Mesendoderm (in vitro differentiated cells): ENCODE measurements around the gene RAPGEF6.

Experiments
- DNase-seq: peaks from one replicate; pipeline ENCODE4 v3.0.0; 2013
- H2AK5ac ChIP-seq: 2 replicates; pipeline ENCODE4 v1.6.1; 2013; ENCODE audit warnings: low read length, inconsistent platforms
- H2BK120ac ChIP-seq: 2 replicates; pipeline ENCODE4 v1.6.1; 2013; ENCODE audit warnings: low read depth, mild to moderate bottlenecking, low read length, moderate library complexity, mixed read lengths
- H2BK15ac ChIP-seq: replicated peaks from 2 replicates; pipeline ENCODE4 v1.6.1; 2013; ENCODE audit warnings: low read depth, mild to moderate bottlenecking, moderate library complexity
- H2BK5ac ChIP-seq: 2 replicates; pipeline ENCODE4 v1.6.1; 2013; ENCODE audit warnings: low read length, inconsistent platforms
- H3K18ac ChIP-seq: 2 replicates; pipeline ENCODE4 v1.6.1; 2013; ENCODE audit warnings: mild to moderate bottlenecking, low read length, mixed read lengths
- H3K23ac ChIP-seq: one replicate; pipeline ENCODE4 v1.6.1; 2013; ENCODE audit warnings: low read length
- H3K27ac ChIP-seq: 2 replicates; pipeline ENCODE4 v1.5.1; 2013; ENCODE audit warnings: low read depth, mild to moderate bottlenecking, inconsistent platforms, low read length, moderate library complexity
- H3K27me3 ChIP-seq: 2 replicates; pipeline ENCODE4 v1.6.1; 2013; ENCODE audit warnings: low read length, control low read depth, mild to moderate bottlenecking, inconsistent platforms; ENCODE audit not compliant: insufficient read depth, poor library complexity
- H3K36me3 ChIP-seq: 2 replicates; pipeline ENCODE4 v1.6.1; 2013; ENCODE audit warnings: low read length, inconsistent platforms; ENCODE audit not compliant: control insufficient read depth, insufficient read depth
- H3K4ac ChIP-seq: one replicate; pipeline ENCODE4 v1.6.1; 2013; ENCODE audit warnings: low read depth, mild to moderate bottlenecking, low read length, moderate library complexity
- H3K4me1 ChIP-seq: 2 replicates; pipeline ENCODE4 v1.6.1; 2013; ENCODE audit warnings: low read depth, low read length, inconsistent platforms; ENCODE audit not compliant: control insufficient read depth
- H3K4me2 ChIP-seq: 2 replicates; pipeline ENCODE4 v1.6.1; 2013; ENCODE audit warnings: low read length
- H3K4me3 ChIP-seq: 2 replicates; pipeline ENCODE4 v1.5.1; 2013; ENCODE audit warnings: mild to moderate bottlenecking, low read length
- H3K56ac ChIP-seq: one replicate; pipeline ENCODE4 v1.6.1; 2013; ENCODE audit warnings: low read length
- H3K79me1 ChIP-seq: 2 replicates; pipeline ENCODE4 v1.6.1; 2013; ENCODE audit warnings: low read length, inconsistent platforms
- H3K79me2 ChIP-seq: 2 replicates; pipeline ENCODE4 v1.6.1; 2013; ENCODE audit warnings: mild to moderate bottlenecking, low read length; ENCODE audit not compliant: control insufficient read depth, insufficient read depth
- H3K9ac ChIP-seq: 2 replicates; pipeline ENCODE4 v1.6.1; 2013; ENCODE audit warnings: low read length, inconsistent platforms
- H4K5ac ChIP-seq: one replicate; pipeline ENCODE4 v1.6.1; 2013; ENCODE audit warnings: low read length
- H4K8ac ChIP-seq: one replicate; pipeline ENCODE4 v1.6.1; 2013; ENCODE audit warnings: low read depth, mild to moderate bottlenecking, control low read depth, low read length, moderate library complexity
- WGBS: extraction: QIAGEN DNeasy Blood & Tissue Kit; methylation state at CpG from one replicate; pipeline ENCODE4 v1.1.7; 2013; ENCODE audit warnings: low lambda C conversion rate, missing lambda C conversion rate; ENCODE audit not compliant: insufficient coverage; ENCODE audit errors: extremely low coverage; 5-methylcytosine and 5-hydroxymethylcytosine counted together

RAPGEF6 gene

GRCh38 chr5:131392466-131393095, 242.4 kb downstream of the RAPGEF6 start:
- no CpG with 5 or more reads among the region's 5 CpGs for WGBS

DNA sequence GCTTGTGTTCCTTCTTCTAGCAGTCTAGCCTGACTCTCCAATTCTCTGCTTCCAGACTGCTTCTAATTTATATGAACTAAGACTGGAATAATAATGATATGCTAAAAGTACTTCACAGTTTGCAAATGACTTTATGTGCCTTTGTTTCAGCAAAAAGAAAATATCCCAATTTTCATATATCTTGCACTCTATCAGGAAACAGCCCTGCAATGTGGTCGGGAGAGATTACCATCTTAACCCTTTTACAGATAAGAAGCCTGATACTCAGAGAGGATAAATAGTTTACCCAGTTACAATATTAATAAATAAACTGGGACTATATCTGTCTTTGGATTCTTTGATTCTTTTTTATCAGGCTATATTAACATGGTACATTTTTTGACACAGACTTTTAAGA, 245.2 kb downstream of the RAPGEF6 start:
- no peak for DNase-seq
- Histone ChIP-seq H3K9ac (no peak overlapping the region), H2BK15ac (no peak overlapping the region), H3K4ac (no peak overlapping the region), H2AK5ac (no peak overlapping the region), H3K79me2 (no peaks in the 10 kb centered on the region), H2BK5ac (no peak overlapping the region), H3K27me3 (no peaks in the 10 kb centered on the region), H3K18ac (no peak overlapping the region), H3K4me2 (no peak overlapping the region), H4K8ac (no peak overlapping the region), H3K4me3 (no peak overlapping the region), H4K5ac (no peak overlapping the region), H3K23ac (no peak overlapping the region), H2BK120ac (no peak overlapping the region), H3K27ac (no peak overlapping the region), H3K4me1 (no peaks in the 10 kb centered on the region), H3K56ac (no peak overlapping the region), H3K79me1 (no peaks in the 10 kb centered on the region), H3K36me3 (no peaks in the 10 kb centered on the region)
- no CpG with 5 or more reads among the region's 1 CpG for WGBS

More at GRCh38 chr5:131392466-131393095, 242.4 kb downstream of the RAPGEF6 start:
- Histone ChIP-seq H2AK5ac (no peak overlapping the region), H3K27me3 (no peaks in the 10 kb centered on the region), H4K8ac (no peak overlapping the region), H3K56ac (no peak overlapping the region), H3K18ac (no peak overlapping the region), H2BK120ac (no peak overlapping the region), H3K9ac (no peak overlapping the region), H3K79me2 (no peaks in the 10 kb centered on the region), H3K4ac (no peak overlapping the region), H4K5ac (no peak overlapping the region), H3K27ac (no peak overlapping the region), H2BK15ac (no peak overlapping the region), H3K79me1 (no peaks in the 10 kb centered on the region), H3K23ac (no peak overlapping the region), H2BK5ac (no peak overlapping the region), H3K4me1 (no peaks in the 10 kb centered on the region), H3K36me3 (no peaks in the 10 kb centered on the region), H3K4me3 (no peak overlapping the region), H3K4me2 (no peak overlapping the region)
- no peak for DNase-seq

GRCh38 chr5:131389096-131389868, 245.7 kb downstream of the RAPGEF6 start:
- Histone ChIP-seq H3K79me1 (no peaks in the 10 kb centered on the region), H2BK5ac (no peak overlapping the region), H3K79me2 (no peaks in the 10 kb centered on the region), H3K4ac (no peak overlapping the region), H4K8ac (no peak overlapping the region), H3K56ac (no peak overlapping the region), H2BK15ac (no peak overlapping the region), H2BK120ac (no peak overlapping the region), H3K9ac (no peak overlapping the region), H2AK5ac (no peak overlapping the region), H3K18ac (no peak overlapping the region), H3K27me3 (no peaks in the 10 kb centered on the region), H3K4me3 (no peak overlapping the region), H3K27ac (no peak overlapping the region), H3K4me1 (no peaks in the 10 kb centered on the region), H3K23ac (no peak overlapping the region), H3K4me2 (no peak overlapping the region), H3K36me3 (no peaks in the 10 kb centered on the region), H4K5ac (no peak overlapping the region)
- no CpG with 5 or more reads among the region's 4 CpGs for WGBS
- no peak for DNase-seq

DNA sequence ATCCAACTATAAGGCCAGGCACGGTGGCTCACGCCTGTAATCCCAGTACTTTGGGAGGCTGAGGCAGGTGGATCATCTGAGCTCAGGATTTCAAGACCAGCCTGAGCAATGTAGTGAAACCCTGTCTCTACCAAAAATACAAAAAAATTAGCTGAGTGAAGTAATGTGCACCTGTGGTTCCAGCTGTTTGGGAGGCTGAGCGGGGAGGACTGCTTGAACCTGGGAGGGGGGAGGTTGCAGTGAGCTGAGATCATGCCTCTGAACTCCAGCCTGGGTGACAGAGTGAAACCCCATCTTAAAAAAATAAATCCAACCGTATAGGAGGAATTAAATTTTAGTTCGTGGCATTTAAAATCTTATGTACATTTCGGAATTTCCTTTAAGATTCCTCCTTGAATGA, 247.8 kb downstream of the RAPGEF6 start:
- Histone ChIP-seq H4K8ac (no peak overlapping the region), H3K36me3 (no peaks in the 10 kb centered on the region), H3K4me3 (no peak overlapping the region), H3K27ac (no peak overlapping the region), H2AK5ac (no peak overlapping the region), H3K23ac (no peak overlapping the region), H2BK5ac (no peak overlapping the region), H3K4me1 (no peaks in the 10 kb centered on the region), H3K79me2 (no peaks in the 10 kb centered on the region), H4K5ac (no peak overlapping the region), H3K27me3 (no peaks in the 10 kb centered on the region), H2BK15ac (no peak overlapping the region), H3K18ac (no peak overlapping the region), H3K9ac (no peak overlapping the region), H3K4me2 (no peak overlapping the region), H3K4ac (no peak overlapping the region), H2BK120ac (no peak overlapping the region), H3K56ac (no peak overlapping the region), H3K79me1 (no peaks in the 10 kb centered on the region)
- WGBS: no CpG with 5 or more reads among the region's 6 CpGs
- DNase-seq: no peak

DNA sequence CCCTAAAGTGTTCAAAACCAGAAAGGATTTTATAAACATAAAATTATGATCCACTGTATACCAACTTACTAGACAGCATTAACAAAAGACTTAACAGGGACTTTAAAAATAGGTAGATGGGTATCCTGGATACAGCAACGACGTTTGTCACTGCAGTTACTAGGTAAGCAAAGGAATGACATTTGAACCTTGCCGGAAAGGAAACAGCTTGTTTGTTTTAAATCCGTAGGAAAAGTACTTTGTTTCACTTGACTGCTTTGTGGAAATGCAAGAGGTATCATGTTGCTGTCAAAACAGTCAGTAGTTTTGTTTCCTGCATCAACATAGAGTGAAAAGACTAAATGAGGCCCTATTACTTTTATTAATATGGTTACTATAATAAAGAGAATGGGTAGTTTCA, 248.2 kb downstream of the RAPGEF6 start:
- H2BK5ac ChIP-seq: no peak overlapping the region
- no peaks in the 10 kb centered on the region for H3K36me3 ChIP-seq
- no peak overlapping the region for H3K9ac ChIP-seq
- no peaks in the 10 kb centered on the region for H3K4me1 ChIP-seq
- no peak overlapping the region for H3K27ac ChIP-seq
- no peak overlapping the region for H4K5ac ChIP-seq
- no peaks in the 10 kb centered on the region for H3K79me2 ChIP-seq
- no peak overlapping the region for H2BK120ac ChIP-seq
- no peak overlapping the region for H3K4me3 ChIP-seq
- H4K8ac ChIP-seq: no peak overlapping the region
- H2BK15ac ChIP-seq: no peak overlapping the region
- H3K23ac ChIP-seq: no peak overlapping the region
- no peak for DNase-seq
- H3K27me3 ChIP-seq: no peaks in the 10 kb centered on the region
- no peaks in the 10 kb centered on the region for H3K79me1 ChIP-seq
- no peak overlapping the region for H3K4ac ChIP-seq
- H2AK5ac ChIP-seq: no peak overlapping the region
- H3K18ac ChIP-seq: no peak overlapping the region
- no peak overlapping the region for H3K56ac ChIP-seq
- no peak overlapping the region for H3K4me2 ChIP-seq
- no CpG with 5 or more reads among the region's 4 CpGs for WGBS
